ENCODE results near the gene GSTP1.
A peak's percentile ranks its signal among the peaks of the same experiment; 100 is the strongest.

Gene GSTP1

GRCh38 chr11:67608486-67608885, 24.9 kb downstream of the GSTP1 start:
- Histone ChIP-seq H2AFZ (ENCODE audit: low read depth, low read length) (no peak overlapping the region), H4K8ac (ENCODE audit: low read length) (no peak overlapping the region), H3K9ac (ENCODE audit: low read length) (peak overlapping the region; percentile 98), H3K9me3 (ENCODE audit: control insufficient read depth, low read length) (no peaks in the 10 kb centered on the region), H3K4me1 (ENCODE audit: control insufficient read depth, insufficient read depth, low read depth, low read length) (peaks cover 11% of the 10 kb centered on the region), H3K4ac (ENCODE audit: low read depth in 1 of 2, low read length in 2 of 2) (no peak overlapping the region), H3K27ac (ENCODE audit: low read length, poor library complexity, severe bottlenecking) (no peak overlapping the region), H2AK5ac (ENCODE audit: low read length, severe bottlenecking) (no peak overlapping the region), H3K14ac (ENCODE audit: low read length in 2 of 2) (no peak overlapping the region), H2BK120ac (ENCODE audit: low read depth, low read length) (no peak overlapping the region), H3K79me1 (replicated peaks; ENCODE audit: low read length, poor library complexity, severe bottlenecking) (peaks cover 35% of the 10 kb centered on the region), H3K18ac (ENCODE audit: low read depth in 1 of 2, low read length in 2 of 2) (no peak overlapping the region), H3K4me3 (ENCODE audit: insufficient read depth in 1 of 2, low read depth in 1 of 2, low read length in 2 of 2) (no peak overlapping the region), H3K36me3 (ENCODE audit: control insufficient read depth in 1 of 2, insufficient read depth in 2 of 2, low read depth in 1 of 2, low read length in 2 of 2) (peaks cover 46 to 47% of the 10 kb centered on the region in 2 experiments), H3K4me2 (ENCODE audit: low read length, poor library complexity, severe bottlenecking) (no peak overlapping the region), H2BK12ac (ENCODE audit: low read length in 2 of 2) (no peak overlapping the region), H2BK15ac (ENCODE audit: low read depth, poor library complexity, severe bottlenecking) (no peak overlapping the region), H3K27me3 (ENCODE audit: control insufficient read depth in 1 of 2, insufficient read depth in 1 of 2, low read length in 2 of 2) (no peaks in the 10 kb centered on the region), H2BK5ac (ENCODE audit: low read depth, low read length, poor library complexity, severe bottlenecking) (no peak overlapping the region), H4K91ac (ENCODE audit: low read length) (no peak overlapping the region), H3K23ac (ENCODE audit: low read length in 2 of 2) (no peak overlapping the region)
- WGBS, result 97% methylated on average over 8 of the region's 8 CpGs
- DNase-seq, result no peak

DNA sequence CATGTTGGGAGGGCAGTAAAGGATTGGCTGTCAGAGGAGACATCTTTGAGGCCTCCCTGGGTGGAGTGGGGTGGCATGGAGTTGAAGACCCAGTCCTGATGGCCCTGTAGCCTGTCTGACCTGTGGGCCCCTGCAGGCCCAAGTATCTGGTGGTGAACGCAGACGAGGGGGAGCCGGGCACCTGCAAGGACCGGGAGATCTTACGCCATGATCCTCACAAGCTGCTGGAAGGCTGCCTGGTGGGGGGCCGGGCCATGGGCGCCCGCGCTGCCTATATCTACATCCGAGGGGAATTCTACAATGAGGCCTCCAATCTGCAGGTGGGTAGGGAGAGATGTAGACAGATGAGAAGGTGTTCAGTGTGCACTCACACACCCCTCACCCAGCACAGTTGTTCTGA, 25.7 kb downstream of the GSTP1 start:
- no peak overlapping the region for H2AFZ ChIP-seq (ENCODE audit: low read depth, low read length)
- H3K23ac ChIP-seq (ENCODE audit: low read length in 2 of 2), result no peak overlapping the region
- H2BK5ac ChIP-seq (ENCODE audit: low read depth, low read length, poor library complexity, severe bottlenecking), result no peak overlapping the region
- H3K36me3 ChIP-seq (ENCODE audit: control insufficient read depth in 1 of 2, insufficient read depth in 2 of 2, low read depth in 1 of 2, low read length in 2 of 2), result peaks cover 48 to 49% of the 10 kb centered on the region in 2 experiments
- H4K91ac ChIP-seq (ENCODE audit: low read length), result no peak overlapping the region
- WGBS, result 96% methylated on average over 9 of the region's 10 CpGs
- no peak overlapping the region for H2BK120ac ChIP-seq (ENCODE audit: low read depth, low read length)
- no peak overlapping the region for H2BK12ac ChIP-seq (ENCODE audit: low read length in 2 of 2)
- peaks cover 35% of the 10 kb centered on the region for H3K79me1 ChIP-seq (replicated peaks; ENCODE audit: low read length, poor library complexity, severe bottlenecking)
- no peak overlapping the region for H2AK5ac ChIP-seq (ENCODE audit: low read length, severe bottlenecking)
- no peak overlapping the region for H2BK15ac ChIP-seq (ENCODE audit: low read depth, poor library complexity, severe bottlenecking)
- no peak overlapping the region for H3K4me3 ChIP-seq (ENCODE audit: insufficient read depth in 1 of 2, low read depth in 1 of 2, low read length in 2 of 2)
- H3K9me3 ChIP-seq (ENCODE audit: control insufficient read depth, low read length), result no peaks in the 10 kb centered on the region
- no peak overlapping the region for H3K9ac ChIP-seq (ENCODE audit: low read length)
- no peak overlapping the region for H4K8ac ChIP-seq (ENCODE audit: low read length)
- DNase-seq, result no peak
- H3K14ac ChIP-seq (ENCODE audit: low read length in 2 of 2), result no peak overlapping the region
- H3K18ac ChIP-seq (ENCODE audit: low read depth in 1 of 2, low read length in 2 of 2), result no peak overlapping the region
- no peak overlapping the region for H3K4me2 ChIP-seq (ENCODE audit: low read length, poor library complexity, severe bottlenecking)
- H3K27me3 ChIP-seq (ENCODE audit: control insufficient read depth in 1 of 2, insufficient read depth in 1 of 2, low read length in 2 of 2), result no peaks in the 10 kb centered on the region
- no peak overlapping the region for H3K27ac ChIP-seq (ENCODE audit: low read length, poor library complexity, severe bottlenecking)
- peaks cover 13% of the 10 kb centered on the region for H3K4me1 ChIP-seq (ENCODE audit: control insufficient read depth, insufficient read depth, low read depth, low read length)
- no peak overlapping the region for H3K4ac ChIP-seq (ENCODE audit: low read depth in 1 of 2, low read length in 2 of 2)

GRCh38 chr11:67610302-67610868, 26.8 kb downstream of the GSTP1 start:
- no peak overlapping the region for H3K9ac ChIP-seq (ENCODE audit: low read length)
- no peak overlapping the region for H3K23ac ChIP-seq (ENCODE audit: low read length in 2 of 2)
- H3K18ac ChIP-seq (ENCODE audit: low read depth in 1 of 2, low read length in 2 of 2), result no peak overlapping the region
- H2AK5ac ChIP-seq (ENCODE audit: low read length, severe bottlenecking), result no peak overlapping the region
- peaks cover 0 to 7% of the 10 kb centered on the region in 2 experiments for H3K27me3 ChIP-seq (ENCODE audit: control insufficient read depth in 1 of 2, insufficient read depth in 1 of 2, low read length in 2 of 2)
- H2BK5ac ChIP-seq (ENCODE audit: low read depth, low read length, poor library complexity, severe bottlenecking), result no peak overlapping the region
- no peak overlapping the region for H4K91ac ChIP-seq (ENCODE audit: low read length)
- no peak overlapping the region for H2AFZ ChIP-seq (ENCODE audit: low read depth, low read length)
- no peak overlapping the region for H3K4me2 ChIP-seq (ENCODE audit: low read length, poor library complexity, severe bottlenecking)
- no peak overlapping the region for H4K8ac ChIP-seq (ENCODE audit: low read length)
- no peaks in the 10 kb centered on the region for H3K9me3 ChIP-seq (ENCODE audit: control insufficient read depth, low read length)
- no peak overlapping the region for H2BK12ac ChIP-seq (ENCODE audit: low read length in 2 of 2)
- no peak overlapping the region for H3K14ac ChIP-seq (ENCODE audit: low read length in 2 of 2)
- 98% methylated on average over 15 of the region's 15 CpGs for WGBS
- no peak overlapping the region for H3K4me3 ChIP-seq (ENCODE audit: insufficient read depth in 1 of 2, low read depth in 1 of 2, low read length in 2 of 2)
- H3K4me1 ChIP-seq (ENCODE audit: control insufficient read depth, insufficient read depth, low read depth, low read length), result peaks cover 13% of the 10 kb centered on the region
- no peak overlapping the region for H3K4ac ChIP-seq (ENCODE audit: low read depth in 1 of 2, low read length in 2 of 2)
- peaks cover 35% of the 10 kb centered on the region for H3K79me1 ChIP-seq (replicated peaks; ENCODE audit: low read length, poor library complexity, severe bottlenecking)
- H2BK120ac ChIP-seq (ENCODE audit: low read depth, low read length), result no peak overlapping the region
- DNase-seq, result no peak
- no peak overlapping the region for H2BK15ac ChIP-seq (ENCODE audit: low read depth, poor library complexity, severe bottlenecking)
- H3K27ac ChIP-seq (ENCODE audit: low read length, poor library complexity, severe bottlenecking), result no peak overlapping the region
- peaks cover 48 to 49% of the 10 kb centered on the region in 2 experiments for H3K36me3 ChIP-seq (ENCODE audit: control insufficient read depth in 1 of 2, insufficient read depth in 2 of 2, low read depth in 1 of 2, low read length in 2 of 2)

GRCh38 chr11:67611165-67611564, 27.6 kb downstream of the GSTP1 start:
- no peak overlapping the region for H2BK12ac ChIP-seq (ENCODE audit: low read length in 2 of 2)
- peaks cover 48 to 49% of the 10 kb centered on the region in 2 experiments for H3K36me3 ChIP-seq (ENCODE audit: control insufficient read depth in 1 of 2, insufficient read depth in 2 of 2, low read depth in 1 of 2, low read length in 2 of 2)
- peaks cover 3 to 15% of the 10 kb centered on the region in 2 experiments for H3K27me3 ChIP-seq (ENCODE audit: control insufficient read depth in 1 of 2, insufficient read depth in 1 of 2, low read length in 2 of 2)
- H3K23ac ChIP-seq (ENCODE audit: low read length in 2 of 2), result no peak overlapping the region
- H4K91ac ChIP-seq (ENCODE audit: low read length), result no peak overlapping the region
- H2AFZ ChIP-seq (ENCODE audit: low read depth, low read length), result no peak overlapping the region
- no peak overlapping the region for H3K4me2 ChIP-seq (ENCODE audit: low read length, poor library complexity, severe bottlenecking)
- no peak overlapping the region for H2AK5ac ChIP-seq (ENCODE audit: low read length, severe bottlenecking)
- no peak overlapping the region for H2BK5ac ChIP-seq (ENCODE audit: low read depth, low read length, poor library complexity, severe bottlenecking)
- no peak overlapping the region for H2BK120ac ChIP-seq (ENCODE audit: low read depth, low read length)
- no peak overlapping the region for H3K18ac ChIP-seq (ENCODE audit: low read depth in 1 of 2, low read length in 2 of 2)
- H3K27ac ChIP-seq (ENCODE audit: low read length, poor library complexity, severe bottlenecking), result no peak overlapping the region
- peaks cover 12% of the 10 kb centered on the region for H3K4me1 ChIP-seq (ENCODE audit: control insufficient read depth, insufficient read depth, low read depth, low read length)
- H3K4ac ChIP-seq (ENCODE audit: low read depth in 1 of 2, low read length in 2 of 2), result no peak overlapping the region
- H3K9ac ChIP-seq (ENCODE audit: low read length), result no peak overlapping the region
- H3K4me3 ChIP-seq (ENCODE audit: insufficient read depth in 1 of 2, low read depth in 1 of 2, low read length in 2 of 2), result no peak overlapping the region
- H2BK15ac ChIP-seq (ENCODE audit: low read depth, poor library complexity, severe bottlenecking), result no peak overlapping the region
- no peak for DNase-seq
- WGBS, result 96% methylated on average over 14 of the region's 14 CpGs
- H3K79me1 ChIP-seq (replicated peaks; ENCODE audit: low read length, poor library complexity, severe bottlenecking), result peaks cover 35% of the 10 kb centered on the region
- H4K8ac ChIP-seq (ENCODE audit: low read length), result no peak overlapping the region
- no peak overlapping the region for H3K14ac ChIP-seq (ENCODE audit: low read length in 2 of 2)
- no peaks in the 10 kb centered on the region for H3K9me3 ChIP-seq (ENCODE audit: control insufficient read depth, low read length)
